Stimulated activated CD4-positive, alpha-beta T cell treated with anti-CD3 and anti-CD28 coated beads, TNF-alpha, amount 100 ng/mL, for 48 hours (primary cell): ENCODE measurements around the gene GOSR2.
"Not testable (repeated sequence)": the region's sequence is repeated elsewhere in the genome, so short reads cannot be mapped to it uniquely, and the experiment has no call there.

Experiments used
- DNase-seq, 3 donors: peaks; one replicate each; pipeline ENCODE4 v3.0.0-alpha.2; 2020; ENCODE audit warnings: low read depth in 3 of 3

Gene GOSR2

DNA sequence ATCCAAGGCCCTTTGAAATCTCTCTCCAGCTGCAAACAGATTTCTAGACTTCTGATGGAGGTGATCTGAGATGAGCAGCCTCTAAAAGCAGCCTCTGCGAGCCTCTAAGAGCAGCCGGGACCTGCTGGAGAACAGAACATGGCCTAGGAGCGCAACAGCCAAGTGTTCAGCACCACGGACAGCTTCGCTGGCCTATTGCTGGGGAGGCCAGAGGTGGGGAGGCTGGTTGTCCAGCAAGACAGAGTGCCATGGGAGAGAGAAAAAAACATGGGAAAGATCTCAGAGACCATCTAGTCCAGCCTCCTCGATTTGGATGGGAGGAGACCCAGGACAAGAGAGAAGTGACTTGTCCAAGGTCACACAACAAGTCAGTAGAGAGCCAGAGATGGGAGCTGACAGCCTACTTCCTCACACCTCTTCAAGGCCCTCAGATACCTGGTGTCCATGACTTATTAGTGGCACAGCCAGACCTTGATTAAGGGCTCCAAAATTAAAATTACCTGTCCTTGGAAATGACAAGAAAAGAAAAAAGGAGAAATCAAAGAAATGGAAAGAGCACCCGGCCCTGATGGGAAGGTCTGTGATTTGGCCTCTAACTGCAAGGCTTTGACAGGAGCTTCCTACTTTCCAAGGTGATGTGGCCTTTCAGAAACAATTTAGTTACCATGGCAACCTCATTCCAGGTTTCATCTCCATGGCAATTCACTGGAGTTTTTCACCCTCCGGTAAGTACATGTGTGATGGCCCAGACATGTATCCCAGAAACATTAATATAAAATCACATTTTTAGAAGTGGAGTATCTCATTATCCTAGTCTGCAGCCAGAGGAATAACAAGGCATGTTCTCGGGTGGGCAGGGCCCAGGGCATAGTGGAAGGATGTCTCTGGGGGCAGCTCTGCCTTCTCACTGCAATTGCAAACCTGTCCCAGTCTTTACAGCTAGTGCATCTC is 41.6 kb downstream of the GOSR2 start:
- no peak for DNase-seq

DNA sequence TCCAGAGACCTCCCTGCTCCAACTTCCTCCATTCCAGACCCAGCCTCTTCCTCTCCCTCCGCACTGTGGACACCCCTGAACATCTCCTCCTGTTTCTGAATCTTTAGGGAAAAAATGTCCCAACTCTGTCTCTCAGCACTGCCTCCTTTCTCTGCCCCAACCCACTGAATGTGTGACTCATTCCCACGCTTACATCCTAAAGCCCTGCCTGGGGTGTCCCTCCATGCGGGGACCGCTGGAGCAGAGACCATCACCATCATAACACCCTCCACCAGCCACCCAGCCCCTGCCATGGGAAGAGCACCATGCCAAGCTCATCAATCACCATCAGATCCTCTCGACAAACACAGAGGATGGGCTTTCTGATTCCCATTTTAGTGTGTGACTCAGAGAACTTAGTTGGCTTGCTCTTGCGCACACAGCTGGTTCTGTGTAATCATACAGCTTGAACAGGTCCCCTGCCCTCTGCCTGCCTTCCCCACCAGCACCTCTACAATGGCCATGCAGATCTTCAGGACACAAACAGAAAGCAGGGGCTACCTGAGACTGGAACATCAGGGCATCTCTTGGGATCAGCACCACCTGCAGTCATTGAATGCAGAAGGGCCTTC is 45.4 kb downstream of the GOSR2 start:
- DNase-seq = no peak

DNA sequence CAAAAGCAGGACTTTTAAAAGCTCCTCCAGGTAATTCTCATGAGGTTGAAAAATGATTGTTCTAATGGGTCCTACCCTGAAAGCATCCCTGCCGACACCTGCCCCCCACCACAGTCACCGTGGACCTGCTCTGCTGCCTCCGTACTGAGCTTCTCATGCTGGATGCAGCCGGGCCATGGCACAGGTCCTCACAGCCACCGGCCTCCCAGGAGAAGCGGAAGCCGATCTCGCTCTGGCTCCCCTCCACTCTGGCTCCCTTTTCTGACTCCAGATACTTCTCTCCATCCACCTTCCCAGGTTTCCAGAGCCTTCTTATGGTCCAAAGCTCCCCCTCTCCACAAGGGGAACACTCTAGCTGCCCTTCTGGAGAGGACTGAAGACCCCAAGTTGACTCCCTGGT is 45.9 kb downstream of the GOSR2 start:
- DNase-seq = no peak

DNA sequence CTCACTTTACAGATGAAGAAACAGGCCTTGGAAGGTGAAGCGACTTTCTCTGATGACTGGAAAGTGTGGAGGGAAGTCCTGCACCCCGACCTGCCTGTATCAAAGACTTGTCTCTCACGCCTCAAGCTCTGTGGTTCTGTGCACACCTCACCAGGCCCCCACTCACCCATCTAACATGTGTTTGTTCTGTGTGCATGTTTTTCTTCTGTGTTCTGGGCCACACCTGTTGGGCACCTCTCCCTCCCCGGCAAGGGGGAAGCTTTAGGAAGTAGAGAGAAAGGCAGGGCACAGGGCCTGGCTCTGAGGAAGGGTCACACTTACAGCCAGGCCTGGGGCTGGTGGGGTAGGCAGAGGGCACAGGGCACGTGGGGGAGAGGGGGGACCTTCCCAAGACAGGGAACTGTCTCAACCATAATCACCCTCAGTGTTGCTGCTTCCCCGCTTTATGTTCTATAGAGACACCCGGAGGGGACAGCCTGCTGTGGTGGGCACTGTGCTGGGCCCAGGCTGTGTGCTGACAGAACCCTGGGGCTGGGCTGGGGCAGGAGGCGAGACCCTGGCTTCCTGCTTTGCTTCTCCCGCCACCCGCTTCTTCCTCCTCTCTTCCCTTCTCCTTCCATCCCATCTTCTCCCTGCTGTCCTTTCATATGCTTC is 48.8 kb downstream of the GOSR2 start:
- DNase-seq = no peak

DNA sequence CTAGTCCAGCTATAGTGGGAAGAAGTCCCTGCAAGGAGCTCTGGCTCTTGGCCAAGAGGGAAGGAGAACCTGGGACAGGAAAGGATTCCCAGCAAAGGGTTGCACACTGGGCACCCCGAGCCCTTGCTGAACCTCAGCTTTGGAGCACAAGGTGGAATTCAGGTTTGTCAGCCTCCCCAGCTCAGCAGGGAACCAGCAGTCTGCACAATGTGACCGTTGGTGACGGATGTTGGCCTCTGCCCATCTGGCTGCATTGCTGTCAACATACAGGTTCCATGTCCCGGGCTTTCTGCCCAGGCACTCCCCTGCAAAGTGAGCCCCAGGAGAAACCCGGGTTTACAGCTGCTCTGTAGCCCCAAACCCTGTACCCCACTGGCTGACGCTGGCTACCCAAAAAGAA is 49.4 kb downstream of the GOSR2 start:
- no peak for DNase-seq

DNA sequence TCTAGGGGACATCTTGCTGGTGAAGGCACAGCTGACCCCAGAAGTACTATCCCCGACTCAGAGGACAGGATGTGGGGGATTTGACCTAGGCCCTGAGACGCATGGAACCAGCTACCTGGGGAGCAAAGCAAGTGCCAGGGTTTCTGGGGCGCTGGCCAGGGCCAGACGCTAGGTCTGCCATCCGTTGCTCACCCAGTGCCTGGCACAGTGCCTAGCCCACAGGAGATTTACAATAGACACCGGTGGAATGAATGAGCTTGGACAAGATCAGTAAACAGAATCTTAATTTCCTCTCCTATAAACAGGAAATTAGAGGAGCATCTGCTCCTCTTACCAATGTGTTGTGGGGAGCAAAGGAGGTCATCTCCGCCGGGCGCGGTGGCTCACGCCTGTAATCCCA is 51.1 kb downstream of the GOSR2 start:
- no peak for DNase-seq

DNA sequence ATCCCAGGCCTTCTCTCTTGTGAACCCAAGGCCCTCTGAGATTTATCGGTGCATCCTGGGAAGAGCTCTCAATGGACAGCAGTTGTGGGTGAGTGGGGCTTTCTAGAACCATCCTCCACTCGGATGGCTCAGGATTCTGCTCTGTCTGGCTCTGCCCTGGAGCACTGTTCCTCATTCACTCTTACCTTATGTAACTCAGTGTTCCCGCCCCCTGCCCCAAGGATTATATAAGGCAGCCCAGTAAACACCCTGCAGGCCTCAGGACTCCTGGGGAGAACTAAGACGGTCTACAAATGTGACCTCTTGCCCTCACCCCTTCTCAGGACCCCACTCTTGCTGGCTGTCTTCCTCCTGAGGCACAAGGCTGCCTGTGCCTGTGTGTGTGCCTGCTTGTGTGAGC is 52.3 kb downstream of the GOSR2 start:
- no peak for DNase-seq

DNA sequence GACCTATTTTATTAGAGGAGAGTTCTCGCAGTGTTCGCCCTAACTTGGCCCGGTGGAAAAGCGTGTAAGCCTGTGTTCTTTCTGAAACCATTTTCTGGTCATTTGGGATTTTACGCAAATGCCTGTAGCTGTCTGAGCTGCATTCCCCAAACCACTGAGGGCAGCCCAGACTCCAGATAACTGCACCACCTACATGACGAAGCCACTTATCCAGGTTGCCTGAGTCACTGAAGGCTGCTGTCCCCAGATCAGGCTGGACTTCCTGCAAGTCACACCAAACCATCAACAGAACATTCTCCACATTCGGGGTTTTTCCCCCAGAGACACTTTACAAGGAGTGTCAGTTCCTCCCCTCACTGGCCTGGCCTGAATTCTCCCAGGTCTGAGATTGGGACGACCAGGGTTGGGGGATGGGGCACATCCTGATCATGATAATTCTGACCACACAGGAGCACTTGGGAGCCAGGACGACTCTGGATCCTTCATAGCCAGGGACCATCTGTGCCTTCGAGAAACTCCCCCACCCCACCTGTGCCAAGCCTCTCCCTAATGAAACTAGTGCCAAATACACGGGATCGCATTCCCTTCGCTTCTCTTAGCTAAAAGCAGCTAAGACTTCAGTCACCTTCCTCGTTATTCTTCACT is 53.8 kb downstream of the GOSR2 start:
- DNase-seq = no peak

DNA sequence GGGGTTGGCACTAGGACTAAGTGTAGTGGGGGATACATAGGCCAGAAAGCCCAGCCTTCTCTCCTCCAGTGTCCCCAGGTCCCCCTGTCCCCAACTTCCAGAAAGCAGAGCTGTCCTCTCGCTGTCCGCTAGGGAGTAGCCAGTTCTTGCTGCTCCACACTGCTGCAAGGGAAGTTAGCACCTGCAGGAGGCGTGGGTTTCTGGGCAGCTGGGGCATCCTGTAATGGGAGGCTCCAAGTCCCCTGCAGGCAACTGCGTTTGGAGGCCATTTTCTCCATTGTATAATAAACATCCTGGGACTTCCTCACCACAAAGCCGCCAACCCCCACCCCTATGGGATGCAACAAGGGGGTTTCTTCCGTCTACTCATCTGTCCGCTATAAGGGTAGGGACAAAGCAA is 54.4 kb downstream of the GOSR2 start:
- DNase-seq = no peak

DNA sequence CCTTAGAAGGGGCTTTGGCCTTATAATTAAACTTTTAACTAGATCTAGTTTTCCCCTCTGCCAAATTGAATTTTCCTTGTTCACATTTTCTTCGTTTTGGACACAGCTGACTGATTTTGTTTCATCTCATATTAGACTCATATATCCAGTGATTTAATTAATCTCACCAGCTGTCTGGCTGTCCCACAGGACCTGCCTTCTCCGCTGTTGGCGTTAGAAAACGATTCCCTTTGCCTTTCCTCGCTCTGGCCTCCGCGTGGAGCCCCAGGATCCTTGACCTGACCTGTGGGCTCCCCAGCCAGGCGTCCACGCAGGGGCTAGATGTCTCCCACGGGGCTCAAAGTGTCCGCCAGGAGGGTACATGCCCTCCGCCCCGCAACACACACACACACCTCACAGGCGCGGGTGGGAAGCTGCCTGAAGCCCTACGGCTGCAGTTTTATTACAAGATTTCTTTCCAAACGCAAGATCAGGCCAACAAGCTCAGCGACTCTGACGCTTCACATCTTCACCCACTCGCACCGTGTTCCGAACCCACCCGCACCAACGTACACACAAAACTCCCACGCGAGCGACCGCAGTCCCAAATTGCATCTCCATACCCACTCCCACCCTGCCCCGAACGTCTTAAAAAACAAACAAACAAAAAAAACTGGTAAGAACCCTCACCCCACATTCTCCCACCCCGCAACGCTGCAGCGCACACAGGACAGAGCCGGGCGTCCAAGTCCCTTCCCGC is 55.0 kb downstream of the GOSR2 start:
- DNase-seq = no peak

DNA sequence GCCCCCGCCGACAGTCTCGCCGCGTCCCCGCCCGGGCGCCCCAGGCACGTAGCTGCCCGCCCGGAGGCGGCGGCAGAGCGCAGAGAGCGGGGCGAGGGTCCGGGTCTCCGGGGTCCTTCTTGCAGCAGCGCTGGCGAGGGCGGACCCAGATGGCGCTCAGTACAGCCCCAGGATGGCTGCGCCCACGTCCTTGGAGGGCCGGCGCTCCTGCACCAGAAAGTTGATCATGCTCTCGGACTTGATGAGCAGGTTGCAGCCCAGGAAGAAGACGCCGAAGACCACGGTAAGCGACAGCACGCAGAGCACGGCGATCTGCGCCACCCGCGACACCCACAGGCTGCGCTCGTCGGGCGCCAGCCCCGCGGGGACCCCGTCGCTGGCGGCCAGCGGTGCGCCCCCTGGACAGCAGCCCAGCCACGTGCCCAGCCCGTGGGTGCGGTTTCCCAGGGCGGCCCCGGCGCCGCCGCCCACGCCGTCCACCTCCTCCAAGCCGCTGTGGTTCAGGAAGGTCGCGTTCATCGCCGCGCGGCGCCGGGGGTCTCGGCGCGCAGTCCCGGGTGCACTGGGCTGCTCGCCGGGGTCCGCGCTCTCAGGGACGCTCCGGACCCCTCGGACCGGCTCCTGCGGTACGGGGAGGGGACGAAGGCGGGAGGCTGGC is 55.7 kb downstream of the GOSR2 start:
- no peak for DNase-seq

DNA sequence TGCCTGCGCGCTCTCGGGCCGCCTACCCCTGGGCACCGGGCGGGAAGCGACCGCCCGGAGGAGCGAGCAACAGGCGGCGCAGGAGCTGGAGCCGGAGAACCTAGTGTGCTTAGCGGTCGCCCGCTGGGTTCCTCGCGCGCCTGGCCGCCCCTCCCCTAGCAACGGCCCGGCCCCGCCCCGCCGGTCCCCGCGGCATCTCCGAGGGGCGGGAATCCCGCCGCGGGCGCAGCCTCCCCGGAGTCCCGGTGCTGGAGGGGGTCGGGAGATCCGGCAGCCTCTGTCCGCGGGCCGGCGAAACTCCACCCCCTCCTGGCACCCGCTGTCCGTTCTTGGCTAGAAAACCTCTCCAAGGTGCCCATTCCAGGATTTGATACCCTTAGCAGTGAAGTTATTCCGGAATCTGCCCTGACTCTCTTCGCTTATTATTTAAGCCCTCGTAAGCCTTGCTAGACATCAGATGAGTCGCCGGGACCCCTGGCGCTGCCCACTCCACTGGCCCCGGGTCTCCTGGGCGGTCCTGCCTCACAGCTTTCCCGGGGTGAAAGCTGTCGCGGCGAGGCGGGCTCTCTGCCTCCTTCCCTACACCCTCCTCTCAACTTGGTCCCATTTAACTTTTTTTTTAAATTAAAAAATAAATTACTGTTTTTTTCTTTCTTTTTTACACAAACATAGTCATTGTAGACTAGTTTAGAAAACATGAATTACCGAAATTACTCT is 56.3 kb downstream of the GOSR2 start, which contains the start of gene RPRML:
TSS of gene RPRML (minus strand) at position 107 of the 717 bp plus-strand sequence. CDS start 246 bp downstream, outside the sequence.
- DNase-seq = peak in 1 of 3 donors; percentile 3

DNA sequence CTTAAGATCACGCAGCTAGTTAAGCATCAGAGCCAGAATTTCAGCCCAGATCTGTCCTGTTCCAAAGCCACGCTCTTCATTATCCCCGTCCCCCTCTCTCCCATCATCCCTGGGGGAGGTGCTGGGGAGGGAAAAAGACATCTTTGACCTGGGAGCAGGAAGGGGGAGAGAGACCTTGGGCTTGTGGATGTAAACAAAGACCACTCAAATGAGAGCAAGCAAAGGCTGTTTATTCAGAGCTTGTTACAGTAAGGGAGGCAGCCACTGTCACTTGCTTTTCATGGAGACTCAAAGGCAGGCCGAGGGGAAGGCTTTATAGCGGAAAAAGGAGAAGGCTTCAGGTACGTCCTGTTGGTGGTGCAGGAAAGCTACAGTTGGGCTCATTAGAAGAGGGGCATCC is 59.6 kb downstream of the GOSR2 start:
- no peak for DNase-seq

DNA sequence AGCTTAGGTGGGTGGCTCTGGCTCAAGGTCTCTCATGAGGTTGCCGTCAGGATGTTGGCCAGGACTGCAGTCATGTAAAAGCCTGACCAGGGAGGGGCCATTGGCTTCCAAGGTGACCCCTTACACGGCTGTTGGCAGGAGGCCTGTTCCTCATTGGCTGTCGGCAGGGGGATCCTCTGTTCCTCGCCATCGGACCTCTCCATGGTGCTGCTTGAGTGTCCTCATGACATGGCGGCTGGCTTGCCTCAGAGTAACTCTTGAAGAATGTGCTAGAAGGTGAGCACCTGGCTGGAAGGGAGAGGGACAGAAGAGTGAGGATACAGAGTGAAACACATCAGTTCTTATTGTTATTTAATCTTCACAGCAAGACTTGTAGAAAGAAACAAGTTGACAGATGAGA is 60.8 kb downstream of the GOSR2 start:
- no peak for DNase-seq

DNA sequence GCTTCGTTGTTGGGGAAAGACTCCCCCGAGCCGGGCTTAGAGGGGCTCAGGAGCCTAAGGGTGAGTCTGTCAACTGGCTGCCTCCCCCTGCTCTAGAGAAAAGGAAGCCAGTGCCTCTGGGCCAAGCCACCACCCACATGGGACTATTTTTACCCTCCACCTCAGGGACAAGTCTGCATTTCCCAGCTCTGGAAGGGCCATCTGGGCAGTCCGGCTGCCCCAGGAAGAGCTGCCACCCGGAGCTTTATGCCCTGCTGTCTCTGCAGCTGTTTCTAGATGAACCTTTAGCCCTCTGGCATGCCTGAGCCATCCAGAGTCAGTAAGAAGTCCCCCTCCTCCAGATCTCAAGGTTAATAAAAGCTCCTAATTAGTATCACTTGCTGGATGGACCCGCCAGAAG is 61.4 kb downstream of the GOSR2 start:
- no peak for DNase-seq

DNA sequence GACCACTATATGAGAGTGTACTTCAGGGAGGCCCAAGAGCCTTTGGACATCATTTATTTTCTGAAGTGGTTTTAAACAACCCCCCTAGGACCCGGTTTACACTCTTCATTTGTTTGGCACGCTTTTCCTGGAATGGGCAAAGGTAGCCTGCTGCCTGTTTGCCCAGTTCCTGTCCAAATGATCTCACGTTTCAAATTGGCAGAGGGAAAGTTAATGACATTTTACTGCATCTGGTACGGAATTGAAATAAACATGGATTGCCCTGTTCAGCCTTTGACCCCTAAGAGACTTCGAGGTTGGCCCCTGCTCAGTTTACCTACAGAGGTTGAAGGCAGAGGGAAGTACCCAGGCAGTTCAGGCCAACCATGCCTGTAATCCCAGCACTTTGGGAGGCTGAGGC is 61.9 kb downstream of the GOSR2 start:
- DNase-seq = no peak

DNA sequence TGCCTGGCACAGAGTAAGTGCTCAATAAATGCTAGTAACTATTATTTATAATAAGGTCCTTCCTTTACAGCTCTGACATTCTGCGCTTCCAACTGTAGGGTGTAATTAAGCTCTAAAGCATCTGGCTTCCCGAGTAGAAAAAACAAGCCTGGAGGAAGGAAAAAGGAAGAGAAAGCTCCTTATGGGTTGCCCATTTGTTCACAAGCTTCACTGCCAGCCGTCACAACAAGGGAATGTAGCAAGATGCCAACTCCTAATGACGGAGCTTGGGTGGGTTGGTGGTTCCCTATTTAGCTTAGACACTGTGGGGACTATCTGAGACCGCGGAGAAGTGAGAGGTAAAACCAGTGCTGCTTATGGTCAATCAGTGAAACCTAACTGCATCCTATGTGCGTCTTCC is 63.4 kb downstream of the GOSR2 start:
- DNase-seq = no peak

DNA sequence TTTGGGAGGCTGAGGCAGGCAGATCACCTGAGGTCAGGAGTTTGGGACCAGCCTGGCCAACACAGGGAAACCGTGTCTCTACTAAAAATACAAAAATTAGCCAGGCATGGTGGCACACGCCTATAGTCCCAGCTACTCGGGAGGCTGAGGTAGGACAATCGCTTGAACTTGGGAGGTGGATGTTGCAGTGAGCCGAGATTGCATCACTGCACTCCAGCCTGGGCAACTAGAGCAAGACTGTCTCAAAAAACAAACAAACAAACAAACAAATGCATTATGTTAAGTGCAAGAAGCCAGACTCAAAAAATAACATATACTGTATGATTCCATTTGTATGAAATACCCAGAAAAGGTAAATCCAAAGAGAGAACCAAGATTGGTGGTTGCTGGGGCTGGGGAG is 65.0 kb downstream of the GOSR2 start:
- not testable (repeated sequence) for DNase-seq

DNA sequence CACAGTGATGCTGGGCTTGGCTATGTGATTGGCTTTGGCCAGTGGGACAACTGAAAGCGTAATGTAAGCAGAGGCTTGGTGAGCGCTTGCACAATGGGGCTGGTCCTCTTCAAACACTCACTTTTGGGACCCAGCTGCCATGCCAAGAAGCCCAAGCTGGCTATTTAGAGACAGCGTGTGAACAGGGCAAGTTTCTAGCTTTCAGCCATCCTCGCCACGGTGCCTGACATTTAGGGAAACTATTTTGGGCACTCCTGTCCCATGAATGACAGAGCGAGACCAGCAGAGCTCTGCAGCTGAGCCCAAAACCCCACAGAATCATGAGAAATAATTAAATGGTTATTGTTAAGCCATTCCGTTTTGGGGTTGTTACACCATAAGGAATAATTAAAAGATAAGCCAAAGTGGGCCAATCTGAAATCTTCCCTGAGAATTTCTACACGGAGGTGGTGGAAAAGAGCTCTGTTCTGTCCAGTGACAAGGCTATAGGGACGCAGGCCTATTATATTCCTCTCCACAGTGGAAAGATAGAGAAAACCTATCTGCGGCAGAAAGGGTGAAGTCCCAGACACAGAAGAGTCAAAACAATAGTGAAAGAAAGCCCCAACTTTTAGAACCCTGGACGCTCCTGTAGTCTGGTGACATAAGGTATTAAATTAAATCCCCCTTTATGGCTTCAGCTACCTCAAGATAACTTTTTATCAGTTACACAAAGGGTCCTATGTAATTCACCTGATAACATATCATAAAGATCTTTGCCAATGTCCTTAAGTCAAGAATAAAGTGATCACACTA is 66.9 kb downstream of the GOSR2 start:
- DNase-seq = no peak
